HCT116 (cell line): Measurements from ENCODE around the gene SPOPL. TPM values are rescaled to one million over a fixed set of nuclear protein-coding genes. Genes with fewer than 3 reads are reported as not detected.

Source experiments
- ATAC-seq: fragments of 200-7000 bp; cut with Tn5 transposase; 2 replicates; pipeline ENCODE4 v1.9.1; 2020; ENCODE audit warnings: mild to moderate bottlenecking, moderate library complexity
- BruUV-seq: library from RNA; stranded (reverse); fragments of 400-500 nt; replicated peaks from 2 replicates; lab custom pipeline; 2021; lab: Mats Ljungman, UMichigan
- CTCF ChIA-PET: fragments of 300-600 bp; sonication (Branson Sonifier 250); formaldehyde crosslinking; loops from one replicate; lab custom pipeline; 2021; ENCODE audit warnings: antibody characterized with exemption; lab: Charles Lee
- POLR2A ChIA-PET: fragments of 300-600, 350-600 bp; sonication (Branson Sonifier 250); formaldehyde crosslinking; loops from one replicate; lab custom pipeline; 2021; ENCODE audit warnings: antibody characterized with exemption; lab: Charles Lee
- RAD21 ChIA-PET, 2 experiments: fragments of 300-600 bp; sonication (Branson Sonifier 250); formaldehyde crosslinking; loops; one replicate each; lab custom pipeline; 2023; ENCODE audit warnings: low total read pairs in 2 of 2; ENCODE audit not compliant: uncharacterized antibody in 2 of 2, unreplicated experiment in 2 of 2, low non-redundant PET in 1 of 2; lab: Charles Lee
- DNase-seq: peaks from one replicate; pipeline ENCODE4 v3.0.0-alpha.2; 2010; ENCODE audit warnings: low read depth, low spot score
- H2AFZ ChIP-seq: fragments of 200-600 bp; shearing (Covaris generic), sonication (generic); 2 replicates; pipeline ENCODE4 v1.6.1; 2017; ENCODE audit warnings: low read depth, mixed run types, mixed read lengths, antibody characterized with exemption, low read length; ENCODE audit not compliant: poor library complexity, severe bottlenecking
- H3K27ac ChIP-seq: 2 replicates; pipeline ENCODE4 v1.5.1; 2012; ENCODE audit warnings: low read depth, low read length
- H3K27me3 ChIP-seq: fragments of 200-600 bp; sonication (generic); 2 replicates; pipeline ENCODE4 v1.6.1; 2016; ENCODE audit warnings: mixed run types, low read length, mixed read lengths; ENCODE audit not compliant: insufficient read depth
- H3K36me3 ChIP-seq, 2 experiments: fragments of 200-500 bp in 1 of 2; fragments of 200-600 bp in 1 of 2; sonication (Bioruptor generic) in 1 of 2; sonication (generic) in 1 of 2; 2 replicates each; pipeline versions ENCODE4 v1.5.1 to v1.6.1; 2014 to 2016; ENCODE audit warnings: low read length in 2 of 2, inconsistent platforms in 1 of 2, mixed read lengths in 1 of 2, mixed run types in 1 of 2; ENCODE audit not compliant: insufficient read depth in 2 of 2, control insufficient read depth in 1 of 2
- H3K4me1 ChIP-seq, 2 experiments: fragments of 200-600 bp in 1 of 2; sonication (generic) in 1 of 2; 2 replicates each; pipeline versions ENCODE4 v1.5.1 to v1.6.1; 2012 to 2017; ENCODE audit warnings: low read length in 2 of 2, inconsistent platforms in 1 of 2, mild to moderate bottlenecking in 1 of 2, mixed read lengths in 1 of 2, mixed run types in 1 of 2, moderate library complexity in 1 of 2; ENCODE audit not compliant: insufficient read depth in 2 of 2, control insufficient read depth in 1 of 2
- H3K4me2 ChIP-seq: fragments of 200-600 bp; sonication (generic); 2 replicates; pipeline ENCODE4 v1.6.1; 2017; ENCODE audit warnings: mixed run types, low read length, mixed read lengths
- H3K4me3 ChIP-seq, 2 experiments: fragments of 200-600 bp in 1 of 2; sonication (generic) in 1 of 2; replicated peaks in 1 of 2; 2 replicates each; pipeline ENCODE4 v1.5.1; 2011 to 2016; ENCODE audit warnings: low read length in 2 of 2, control low read depth in 1 of 2, low read depth in 1 of 2, mild to moderate bottlenecking in 1 of 2, mixed read lengths in 1 of 2, mixed run types in 1 of 2
- H3K79me2 ChIP-seq: fragments of 200-600 bp; sonication (generic); 2 replicates; pipeline ENCODE4 v1.6.1; 2017; ENCODE audit warnings: mild to moderate bottlenecking, mixed run types, low read length, moderate library complexity, mixed read lengths; ENCODE audit not compliant: insufficient read depth
- H3K9ac ChIP-seq: fragments of 200-600 bp; sonication (generic); 2 replicates; pipeline ENCODE4 v1.6.1; 2016; ENCODE audit warnings: low read length, mixed read lengths
- H3K9me2 ChIP-seq: fragments of 200-600 bp; sonication (generic), shearing (Covaris generic); 2 replicates; pipeline ENCODE4 v1.6.1; 2017; ENCODE audit warnings: mixed run types, mild to moderate bottlenecking, moderate library complexity; ENCODE audit not compliant: insufficient read depth
- H3K9me3 ChIP-seq, 2 experiments: fragments of 200-500 bp in 1 of 2; fragments of 200-600 bp in 1 of 2; sonication (Bioruptor generic) in 1 of 2; sonication (generic) in 1 of 2; 2 replicates each; pipeline ENCODE4 v1.6.1; 2014 to 2017; ENCODE audit warnings: low read length in 2 of 2, mixed read lengths in 2 of 2, inconsistent platforms in 1 of 2, low read depth in 1 of 2, mild to moderate bottlenecking in 1 of 2, mixed run types in 1 of 2, moderate library complexity in 1 of 2; ENCODE audit not compliant: control insufficient read depth in 1 of 2, insufficient read depth in 1 of 2
- H4K20me1 ChIP-seq: fragments of 200-600 bp; sonication (generic), shearing (Covaris generic); 2 replicates; pipeline ENCODE4 v1.6.1; 2017; ENCODE audit warnings: mixed run types, mild to moderate bottlenecking, moderate library complexity; ENCODE audit not compliant: insufficient read depth
- ATF3 ChIP-seq: IDR thresholded peaks from 2 replicates; pipeline ENCODE4 v1.6.1; 2012
- CBX3 ChIP-seq: IDR thresholded peaks from 2 replicates; pipeline ENCODE4 v1.6.1; 2012; ENCODE audit warnings: low read depth
- CEBPB ChIP-seq: IDR thresholded peaks from 2 replicates; pipeline ENCODE4 v1.6.1; 2012; ENCODE audit warnings: low read depth
- EGR1 ChIP-seq: IDR thresholded peaks from 2 replicates; pipeline ENCODE4 v1.6.1; 2012; ENCODE audit warnings: low read depth
- ELF1 ChIP-seq: IDR thresholded peaks from 2 replicates; pipeline ENCODE4 v1.6.1; 2012; ENCODE audit warnings: low read depth, borderline replicate concordance
- EZH2 ChIP-seq: fragments of 200-600 bp; sonication (generic); IDR thresholded peaks from 2 replicates; pipeline ENCODE4 v1.6.1; 2017; ENCODE audit warnings: antibody characterized with exemption, mixed run types
- EZH2phosphoT487 ChIP-seq: fragments of 200-600 bp; IDR thresholded peaks from 2 replicates; pipeline ENCODE4 v1.6.1; 2018; ENCODE audit warnings: antibody characterized with exemption, borderline replicate concordance
- FOSL1 ChIP-seq: IDR thresholded peaks from 2 replicates; pipeline ENCODE4 v1.6.1; 2012; ENCODE audit warnings: low read depth
- JUND ChIP-seq: IDR thresholded peaks from 2 replicates; pipeline ENCODE4 v1.6.1; 2012
- POLR2A ChIP-seq: IDR thresholded peaks from 2 replicates; pipeline ENCODE4 v1.7.0; 2011; ENCODE audit warnings: borderline replicate concordance; ENCODE audit not compliant: insufficient read depth, insufficient read length; ENCODE audit errors: extremely low read depth
- POLR2AphosphoS5 ChIP-seq: IDR thresholded peaks from 2 replicates; pipeline ENCODE4 v1.6.1; 2011; ENCODE audit warnings: mild to moderate bottlenecking, low read depth, low read length, moderate library complexity
- RAD21 ChIP-seq: IDR thresholded peaks from 2 replicates; pipeline ENCODE4 v1.6.1; 2012; ENCODE audit warnings: low read depth, mild to moderate bottlenecking
- SIN3A ChIP-seq: IDR thresholded peaks from 2 replicates; pipeline ENCODE4 v1.6.1; 2012; ENCODE audit warnings: low read depth
- SP1 ChIP-seq: IDR thresholded peaks from 2 replicates; pipeline ENCODE4 v1.6.1; 2012; ENCODE audit warnings: low read depth
- SRF ChIP-seq: IDR thresholded peaks from 2 replicates; pipeline ENCODE4 v1.6.1; 2012; ENCODE audit warnings: low read depth
- YY1 ChIP-seq: IDR thresholded peaks from 2 replicates; pipeline ENCODE4 v1.6.1; 2011; ENCODE audit warnings: low read length, low read depth, moderate library complexity, mild to moderate bottlenecking; ENCODE audit not compliant: insufficient replicate concordance; ENCODE audit errors: extremely low read depth
- ZBTB33 ChIP-seq: IDR thresholded peaks from 2 replicates; pipeline ENCODE4 v1.6.1; 2011; ENCODE audit warnings: mild to moderate bottlenecking, low read length, moderate library complexity; ENCODE audit not compliant: insufficient replicate concordance; ENCODE audit errors: extremely low read depth
- ZNF274 ChIP-seq: fragments of 200-500 bp; sonication (Bioruptor generic); IDR thresholded peaks from 2 replicates; pipeline ENCODE4 v1.6.1; 2014; ENCODE audit warnings: mild to moderate bottlenecking, low read depth, low read length, inconsistent platforms
- intact Hi-C: fragments of 100-400 bp; cut with micrococcal nuclease; formaldehyde crosslinking; loops from 2 replicates; pipeline ENCODE4 v1.10.0; 2022
- total RNA-seq: library from RNA; stranded (reverse); gene quantifications from one replicate; pipeline ENCODE4 v1.2.1, GENCODE V29; 2021; ENCODE audit not compliant: unreplicated experiment
- TF ChIP-seq, protein P1 (sequence below): IDR thresholded peaks from 2 replicates; pipeline ENCODE4 v1.6.1; 2012; ENCODE audit warnings: low read depth

Gene SPOPL
- total RNA-seq, 1 experiment from 2014 or later = 48.3 TPM

- H3K36me3 ChIP-seq = no peaks in the 10 kb centered on the region
- POLR2A ChIA-PET = no interaction called here
- ATAC-seq = no peak
- no peaks in the 10 kb centered on the region for H3K9me3 ChIP-seq
- BruUV-seq = no TSS peak
- TF ChIP-seq ZBTB33 (no peak), EGR1 (no peak), SIN3A (no peak), SRF (no peak), FOSL1 (no peak), ATF3 (no peak), CBX3 (no peak), YY1 (no peak), SP1 (no peak), JUND (no peak), POLR2A (no peak), ELF1 (no peak), EZH2phosphoT487 (no peak), ZNF274 (no peak), RAD21 (no peak), EZH2 (no peak), CEBPB (no peak), POLR2AphosphoS5 (no peak)
- TF ChIP-seq, protein P1, sequence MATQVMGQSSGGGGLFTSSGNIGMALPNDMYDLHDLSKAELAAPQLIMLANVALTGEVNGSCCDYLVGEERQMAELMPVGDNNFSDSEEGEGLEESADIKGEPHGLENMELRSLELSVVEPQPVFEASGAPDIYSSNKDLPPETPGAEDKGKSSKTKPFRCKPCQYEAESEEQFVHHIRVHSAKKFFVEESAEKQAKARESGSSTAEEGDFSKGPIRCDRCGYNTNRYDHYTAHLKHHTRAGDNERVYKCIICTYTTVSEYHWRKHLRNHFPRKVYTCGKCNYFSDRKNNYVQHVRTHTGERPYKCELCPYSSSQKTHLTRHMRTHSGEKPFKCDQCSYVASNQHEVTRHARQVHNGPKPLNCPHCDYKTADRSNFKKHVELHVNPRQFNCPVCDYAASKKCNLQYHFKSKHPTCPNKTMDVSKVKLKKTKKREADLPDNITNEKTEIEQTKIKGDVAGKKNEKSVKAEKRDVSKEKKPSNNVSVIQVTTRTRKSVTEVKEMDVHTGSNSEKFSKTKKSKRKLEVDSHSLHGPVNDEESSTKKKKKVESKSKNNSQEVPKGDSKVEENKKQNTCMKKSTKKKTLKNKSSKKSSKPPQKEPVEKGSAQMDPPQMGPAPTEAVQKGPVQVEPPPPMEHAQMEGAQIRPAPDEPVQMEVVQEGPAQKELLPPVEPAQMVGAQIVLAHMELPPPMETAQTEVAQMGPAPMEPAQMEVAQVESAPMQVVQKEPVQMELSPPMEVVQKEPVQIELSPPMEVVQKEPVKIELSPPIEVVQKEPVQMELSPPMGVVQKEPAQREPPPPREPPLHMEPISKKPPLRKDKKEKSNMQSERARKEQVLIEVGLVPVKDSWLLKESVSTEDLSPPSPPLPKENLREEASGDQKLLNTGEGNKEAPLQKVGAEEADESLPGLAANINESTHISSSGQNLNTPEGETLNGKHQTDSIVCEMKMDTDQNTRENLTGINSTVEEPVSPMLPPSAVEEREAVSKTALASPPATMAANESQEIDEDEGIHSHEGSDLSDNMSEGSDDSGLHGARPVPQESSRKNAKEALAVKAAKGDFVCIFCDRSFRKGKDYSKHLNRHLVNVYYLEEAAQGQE = no peak
- TF ChIP-seq, all 23 proteins: peak for 0
- intact Hi-C loops = no loop called here
- H3K79me2 ChIP-seq = peaks cover 100% of the 10 kb centered on the region
- H3K9ac ChIP-seq = no peak overlapping the region
- no peaks in the 10 kb centered on the region; the same call in none of the 2 replicates for H4K20me1 ChIP-seq
- H3K4me2 ChIP-seq = no peak overlapping the region
- no peaks in the 10 kb centered on the region for H3K9me2 ChIP-seq
- peaks cover 9 to 20% of the 10 kb centered on the region in 2 experiments; a peak in 3 of 4 replicates for H3K4me1 ChIP-seq
- CTCF ChIA-PET = no interaction called here
- DNase-seq = no peak
- H3K4me3 ChIP-seq = no peak overlapping the region
- no peak overlapping the region for H2AFZ ChIP-seq
- RAD21 ChIA-PET = no interaction called here
- H3K27ac ChIP-seq = no peak overlapping the region
- no peaks in the 10 kb centered on the region for H3K27me3 ChIP-seq
Observed at GRCh38 chr2:138507267-138507666, 5.7 kb downstream of the SPOPL start.
